IMR-90 (cell line): ENCODE measurements around the gene LRRC10B. TPM values are rescaled to one million over a fixed set of nuclear protein-coding genes. Genes with fewer than 3 reads are reported as not detected.

ENCODE experiments used
- ATAC-seq: fragments of 200-7000 bp; cut with Tn5 transposase; 2 replicates; pipeline ENCODE4 v1.9.1; 2020; ENCODE audit warnings: low read depth, mild to moderate bottlenecking, moderate library complexity
- BruUV-seq: library from RNA; stranded (reverse); fragments of 400-500 nt; replicated peaks from 2 replicates; lab custom pipeline; 2021; lab: Mats Ljungman, UMichigan
- CTCF ChIA-PET: fragments of 300-600 bp; formaldehyde crosslinking; extraction: SDS; loops from one replicate; lab custom pipeline; 2021; ENCODE audit warnings: antibody characterized with exemption; lab: Yijun Ruan, JAX
- POLR2A ChIA-PET: fragments of 300-600 bp; sonication (Branson Sonifier 250); formaldehyde crosslinking; loops from one replicate; lab custom pipeline; 2022; ENCODE audit warnings: antibody characterized with exemption; ENCODE audit not compliant: unreplicated experiment; lab: Charles Lee
- DNase-seq: peaks from one replicate; pipeline ENCODE4 v3.0.0; 2013
- H2AFZ ChIP-seq: replicated peaks from 2 replicates; pipeline ENCODE3; 2013; ENCODE audit warnings: low read length, mild to moderate bottlenecking; ENCODE audit not compliant: poor library complexity
- H2AK5ac ChIP-seq: 2 replicates; pipeline ENCODE4 v1.6.1; 2013; ENCODE audit warnings: low read depth, low read length, inconsistent platforms
- H2AK9ac ChIP-seq: replicated peaks from 2 replicates; pipeline ENCODE3; 2013; ENCODE audit warnings: mild to moderate bottlenecking, low read depth, low read length, moderate library complexity; ENCODE audit not compliant: poor library complexity
- H2BK120ac ChIP-seq: 2 replicates; pipeline ENCODE4 v1.6.1; 2013; ENCODE audit warnings: low read depth, low read length, inconsistent platforms
- H2BK15ac ChIP-seq: 3 replicates; pipeline ENCODE4 v1.6.1; 2013; ENCODE audit warnings: low read depth, low read length, inconsistent platforms
- H2BK20ac ChIP-seq: 2 replicates; pipeline ENCODE4 v1.6.1; 2013; ENCODE audit warnings: low read depth, mild to moderate bottlenecking, inconsistent platforms, low read length, moderate library complexity
- H2BK5ac ChIP-seq: 2 replicates; pipeline ENCODE4 v1.6.1; 2013; ENCODE audit warnings: mild to moderate bottlenecking, low read depth, low read length, inconsistent platforms; ENCODE audit not compliant: poor library complexity, severe bottlenecking
- H3K14ac ChIP-seq: replicated peaks from 2 replicates; pipeline ENCODE4 v1.6.1; 2013; ENCODE audit warnings: low read depth, low read length, inconsistent platforms
- H3K18ac ChIP-seq: 2 replicates; pipeline ENCODE4 v1.6.1; 2013; ENCODE audit warnings: low read depth, low read length, control low read depth
- H3K23ac ChIP-seq: 2 replicates; pipeline ENCODE4 v1.6.1; 2013; ENCODE audit warnings: low read depth, low read length, inconsistent platforms
- H3K27ac ChIP-seq: 2 replicates; pipeline ENCODE4 v1.5.1; 2013; ENCODE audit warnings: mild to moderate bottlenecking, control low read depth, low read length; ENCODE audit not compliant: insufficient read depth
- H3K27me3 ChIP-seq: 2 replicates; pipeline ENCODE4 v1.6.1; 2013; ENCODE audit warnings: low read length; ENCODE audit not compliant: control insufficient read depth, insufficient read depth
- H3K36me3 ChIP-seq: 2 replicates; pipeline ENCODE4 v1.6.1; 2013; ENCODE audit warnings: low read length, mixed read lengths; ENCODE audit not compliant: control insufficient read depth, insufficient read depth
- H3K4ac ChIP-seq: 2 replicates; pipeline ENCODE4 v1.6.1; 2013; ENCODE audit warnings: low read depth, low read length, inconsistent platforms
- H3K4me1 ChIP-seq: 2 replicates; pipeline ENCODE4 v1.6.1; 2013; ENCODE audit warnings: low read length, mixed read lengths; ENCODE audit not compliant: control insufficient read depth, insufficient read depth
- H3K4me2 ChIP-seq: 2 replicates; pipeline ENCODE4 v1.6.1; 2013; ENCODE audit warnings: low read depth, mild to moderate bottlenecking, control low read depth, low read length, moderate library complexity
- H3K4me3 ChIP-seq: 2 replicates; pipeline ENCODE4 v1.5.1; 2013; ENCODE audit warnings: low read depth, mild to moderate bottlenecking, control low read depth, low read length, moderate library complexity; ENCODE audit not compliant: insufficient read depth
- H3K56ac ChIP-seq: 2 replicates; pipeline ENCODE4 v1.6.1; 2013; ENCODE audit warnings: low read length, inconsistent platforms; ENCODE audit not compliant: insufficient read depth; ENCODE audit errors: extremely low read depth
- H3K79me1 ChIP-seq, 2 experiments: 2 replicates each; pipeline ENCODE4 v1.6.1; 2013; ENCODE audit warnings: low read length in 2 of 2, inconsistent platforms in 1 of 2, low read depth in 1 of 2
- H3K9ac ChIP-seq: 2 replicates; pipeline ENCODE4 v1.6.1; 2013; ENCODE audit warnings: low read depth, low read length, control low read depth
- H3K9me1 ChIP-seq: 2 replicates; pipeline ENCODE4 v1.6.1; 2013; ENCODE audit warnings: low read length, inconsistent platforms; ENCODE audit not compliant: insufficient read depth
- H3K9me3 ChIP-seq: 2 replicates; pipeline ENCODE4 v1.6.1; 2013; ENCODE audit warnings: low read length; ENCODE audit not compliant: control insufficient read depth, insufficient read depth
- H4K20me1 ChIP-seq: 2 replicates; pipeline ENCODE4 v1.6.1; 2013; ENCODE audit warnings: low read length, inconsistent platforms; ENCODE audit not compliant: insufficient read depth
- H4K5ac ChIP-seq: 2 replicates; pipeline ENCODE4 v1.6.1; 2013; ENCODE audit warnings: mild to moderate bottlenecking, low read depth, low read length, control low read depth
- H4K8ac ChIP-seq, 2 experiments: 2 replicates each; pipeline ENCODE4 v1.6.1; 2013; ENCODE audit warnings: low read depth in 2 of 2, low read length in 2 of 2, control low read depth in 1 of 2, inconsistent platforms in 1 of 2
- H4K91ac ChIP-seq: 2 replicates; pipeline ENCODE4 v1.6.1; 2013; ENCODE audit warnings: low read depth, low read length, inconsistent platforms; ENCODE audit not compliant: insufficient read depth
- BHLHE40 ChIP-seq: fragments of 150-350 bp; IDR thresholded peaks from 2 replicates; pipeline ENCODE4 v1.6.1; 2016; ENCODE audit warnings: mild to moderate bottlenecking, low read depth, low read length
- CEBPB ChIP-seq: IDR thresholded peaks from 2 replicates; pipeline ENCODE4 v1.6.1; 2012; ENCODE audit warnings: low read depth, low read length, improper control_type of control experiment
- CHD1 ChIP-seq: IDR thresholded peaks from 2 replicates; pipeline ENCODE4 v1.6.1; 2012; ENCODE audit warnings: low read depth, low read length, improper control_type of control experiment
- FOS ChIP-seq: fragments of 150-350 bp; IDR thresholded peaks from 2 replicates; pipeline ENCODE4 v1.6.1; 2016; ENCODE audit warnings: low read depth, low read length
- MAFK ChIP-seq: IDR thresholded peaks from 2 replicates; pipeline ENCODE4 v1.6.1; 2012; ENCODE audit warnings: low read depth, low read length, improper control_type of control experiment
- MAZ ChIP-seq: IDR thresholded peaks from 2 replicates; pipeline ENCODE4 v1.6.1; 2012; ENCODE audit warnings: low read depth, mild to moderate bottlenecking, low read length, improper control_type of control experiment, moderate library complexity, borderline replicate concordance
- MXI1 ChIP-seq: IDR thresholded peaks from 2 replicates; pipeline ENCODE4 v1.6.1; 2012; ENCODE audit warnings: low read depth, mild to moderate bottlenecking, low read length, moderate library complexity, borderline replicate concordance
- NFE2L2 ChIP-seq: fragments of 150-350 bp; IDR thresholded peaks from 2 replicates; pipeline ENCODE4 v1.6.1; 2016; ENCODE audit warnings: low read depth, mild to moderate bottlenecking, low read length
- POLR2A ChIP-seq: IDR thresholded peaks from 2 replicates; pipeline ENCODE4 v1.6.1; 2012; ENCODE audit warnings: mild to moderate bottlenecking, low read depth, low read length
- RAD21 ChIP-seq: IDR thresholded peaks from 2 replicates; pipeline ENCODE4 v1.6.1; 2012; ENCODE audit warnings: low read length, improper control_type of control experiment
- RCOR1 ChIP-seq: IDR thresholded peaks from 2 replicates; pipeline ENCODE4 v1.6.1; 2012; ENCODE audit warnings: mild to moderate bottlenecking, low read length, improper control_type of control experiment; ENCODE audit not compliant: insufficient replicate concordance
- RFX5 ChIP-seq: IDR thresholded peaks from 2 replicates; pipeline ENCODE4 v1.8.0; 2012; ENCODE audit warnings: low read depth, mild to moderate bottlenecking, low read length, moderate library complexity
- SMC3 ChIP-seq: fragments of 150-350 bp; IDR thresholded peaks from 2 replicates; pipeline ENCODE4 v1.6.1; 2016; ENCODE audit warnings: low read depth, mild to moderate bottlenecking, antibody characterized with exemption, low read length, moderate library complexity
- USF2 ChIP-seq: fragments of 150-350 bp; IDR thresholded peaks from 2 replicates; pipeline ENCODE4 v1.6.1; 2017; ENCODE audit warnings: mild to moderate bottlenecking, antibody characterized with exemption, low read length, low read depth
- WGBS, 2 experiments: methylation state at CpG; one replicate each; pipeline versions ENCODE4 v1.1.5 to v1.1.7; 2013; ENCODE audit warnings: missing lambda C conversion rate in 2 of 2; ENCODE audit not compliant: insufficient read length in 1 of 2; ENCODE audit errors: extremely low coverage in 2 of 2; 5-methylcytosine and 5-hydroxymethylcytosine counted together
- dilution Hi-C: fragments of 300-500 bp; cut with HindIII; formaldehyde crosslinking; loops from one replicate; pipeline ENCODE4 v1.14.3; 2018; ENCODE audit warnings: low sequenced_read_pairs; ENCODE audit not compliant: unreplicated experiment
- in situ Hi-C: fragments of 300-500 bp; cut with MboI; formaldehyde crosslinking; loops from 3 replicates; pipeline ENCODE4 v1.14.3; 2019; ENCODE audit warnings: low sequenced_read_pairs, inconsistent platforms, mixed read lengths
- intact Hi-C: fragments of 100-400 bp; cut with micrococcal nuclease; formaldehyde crosslinking; loops from 2 replicates; pipeline ENCODE4 v1.10.0; 2022
- polyA plus RNA-seq, 3 experiments: library from polyadenylated mRNA; depleted of rRNA; stranded (reverse); fragments of >200 nt; gene quantifications; 2 replicates each; pipeline ENCODE4 v1.2.3, GENCODE V29; 2012; ENCODE audit warnings: low replicate concordance in 1 of 3
- total RNA-seq: library from RNA; depleted of rRNA; stranded (reverse); fragments of >200 nt; gene quantifications from 2 replicates; pipeline ENCODE4 v1.2.3, GENCODE V29; 2012
- TF ChIP-seq, protein P1 (sequence below): fragments of 150-350 bp; IDR thresholded peaks from 2 replicates; pipeline ENCODE4 v1.6.1; 2016; ENCODE audit warnings: low read depth, mild to moderate bottlenecking, low read length, moderate library complexity, borderline replicate concordance
- TF ChIP-seq, protein P2 (sequence below): conservative IDR thresholded peaks from 2 replicates; pipeline ENCODE4 v1.5.1; 2012; ENCODE audit warnings: mild to moderate bottlenecking, low read depth, low read length, improper control_type of control experiment

Gene LRRC10B
- total and polyA plus RNA-seq, 2 of the 4 experiments (the other 2 are of a cell fraction) = not detected

DNA sequence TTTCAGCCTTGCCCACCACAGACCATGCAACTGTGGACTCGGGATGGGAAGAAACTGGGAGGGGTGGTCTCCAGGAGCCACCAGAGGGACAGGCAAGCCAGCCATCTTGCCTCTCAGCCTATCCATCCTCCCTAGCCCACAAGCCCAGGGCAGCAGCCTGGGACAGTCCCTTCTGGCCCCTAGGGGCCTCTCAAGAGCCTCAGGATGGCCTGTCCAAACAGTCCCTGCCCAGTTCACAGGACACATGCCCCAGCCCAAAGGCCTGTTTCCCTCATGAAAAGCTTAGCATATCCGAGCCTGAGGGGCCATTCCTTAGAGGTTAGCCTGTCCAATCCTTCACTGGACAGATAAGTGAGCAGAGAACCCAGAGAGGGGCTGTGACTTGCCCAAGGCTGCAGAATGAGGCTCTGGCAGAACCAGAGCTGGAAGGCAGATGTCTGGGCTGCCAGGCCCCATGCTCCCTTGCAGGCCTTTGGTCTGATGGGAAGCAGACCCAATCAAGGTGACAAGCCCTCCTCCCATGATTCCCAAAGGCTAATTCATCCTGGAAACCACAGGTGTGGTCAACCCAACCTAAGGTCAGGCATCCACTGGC, 28.2 kb downstream of the LRRC10B start:
- Histone ChIP-seq H3K9ac (no peak overlapping the region), H2BK120ac (no peak overlapping the region), H3K18ac (no peak overlapping the region), H4K91ac (no peak overlapping the region), H3K14ac (no peak overlapping the region), H3K9me3 (no peaks in the 10 kb centered on the region), H3K79me1 (no peaks in the 10 kb centered on the region), H3K23ac (no peak overlapping the region), H3K4me3 (no peak overlapping the region), H3K27me3 (peaks cover 52% of the 10 kb centered on the region), H3K4ac (no peak overlapping the region), H3K27ac (no peak overlapping the region), H3K56ac (no peak overlapping the region), H3K36me3 (no peaks in the 10 kb centered on the region), H3K9me1 (no peaks in the 10 kb centered on the region; the same call in 1 of the 2 replicates), H3K4me2 (no peak overlapping the region), H2AK5ac (no peak overlapping the region), H3K4me1 (peaks cover 4% of the 10 kb centered on the region), H2BK5ac (no peak overlapping the region), H2AFZ (no peak overlapping the region), H2BK15ac (no peak overlapping the region), H4K20me1 (no peaks in the 10 kb centered on the region), H4K5ac (no peak overlapping the region), H2AK9ac (no peak overlapping the region), H2BK20ac (no peak overlapping the region), H4K8ac (no peak overlapping the region)
- in situ Hi-C loops = no loop called here
- WGBS, 2 experiments = 40% methylated on average over 1 of the region's 2 CpGs; no CpG with 5 or more reads in 1 of the 2 experiments
- dilution Hi-C loops = no loop called here
- DNase-seq (no peak), ATAC-seq (no peak)
- ChIA-PET CTCF (no interaction called here), POLR2A (no interaction called here)
- BruUV-seq = no TSS peak
- TF ChIP-seq BHLHE40 (no peak), MAZ (no peak), MXI1 (no peak), MAFK (no peak), FOS (no peak), USF2 (no peak), RFX5 (no peak), CEBPB (no peak), NFE2L2 (no peak), POLR2A (no peak), RAD21 (no peak), CHD1 (no peak), RCOR1 (no peak), SMC3 (no peak)
- TF ChIP-seq, protein P1, sequence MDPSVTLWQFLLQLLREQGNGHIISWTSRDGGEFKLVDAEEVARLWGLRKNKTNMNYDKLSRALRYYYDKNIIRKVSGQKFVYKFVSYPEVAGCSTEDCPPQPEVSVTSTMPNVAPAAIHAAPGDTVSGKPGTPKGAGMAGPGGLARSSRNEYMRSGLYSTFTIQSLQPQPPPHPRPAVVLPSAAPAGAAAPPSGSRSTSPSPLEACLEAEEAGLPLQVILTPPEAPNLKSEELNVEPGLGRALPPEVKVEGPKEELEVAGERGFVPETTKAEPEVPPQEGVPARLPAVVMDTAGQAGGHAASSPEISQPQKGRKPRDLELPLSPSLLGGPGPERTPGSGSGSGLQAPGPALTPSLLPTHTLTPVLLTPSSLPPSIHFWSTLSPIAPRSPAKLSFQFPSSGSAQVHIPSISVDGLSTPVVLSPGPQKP = no peak
- TF ChIP-seq, protein P2, sequence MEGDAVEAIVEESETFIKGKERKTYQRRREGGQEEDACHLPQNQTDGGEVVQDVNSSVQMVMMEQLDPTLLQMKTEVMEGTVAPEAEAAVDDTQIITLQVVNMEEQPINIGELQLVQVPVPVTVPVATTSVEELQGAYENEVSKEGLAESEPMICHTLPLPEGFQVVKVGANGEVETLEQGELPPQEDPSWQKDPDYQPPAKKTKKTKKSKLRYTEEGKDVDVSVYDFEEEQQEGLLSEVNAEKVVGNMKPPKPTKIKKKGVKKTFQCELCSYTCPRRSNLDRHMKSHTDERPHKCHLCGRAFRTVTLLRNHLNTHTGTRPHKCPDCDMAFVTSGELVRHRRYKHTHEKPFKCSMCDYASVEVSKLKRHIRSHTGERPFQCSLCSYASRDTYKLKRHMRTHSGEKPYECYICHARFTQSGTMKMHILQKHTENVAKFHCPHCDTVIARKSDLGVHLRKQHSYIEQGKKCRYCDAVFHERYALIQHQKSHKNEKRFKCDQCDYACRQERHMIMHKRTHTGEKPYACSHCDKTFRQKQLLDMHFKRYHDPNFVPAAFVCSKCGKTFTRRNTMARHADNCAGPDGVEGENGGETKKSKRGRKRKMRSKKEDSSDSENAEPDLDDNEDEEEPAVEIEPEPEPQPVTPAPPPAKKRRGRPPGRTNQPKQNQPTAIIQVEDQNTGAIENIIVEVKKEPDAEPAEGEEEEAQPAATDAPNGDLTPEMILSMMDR = no peak
- intact Hi-C loops = no loop called here
